ENCODE results near the gene ATAD3C.

DNA sequence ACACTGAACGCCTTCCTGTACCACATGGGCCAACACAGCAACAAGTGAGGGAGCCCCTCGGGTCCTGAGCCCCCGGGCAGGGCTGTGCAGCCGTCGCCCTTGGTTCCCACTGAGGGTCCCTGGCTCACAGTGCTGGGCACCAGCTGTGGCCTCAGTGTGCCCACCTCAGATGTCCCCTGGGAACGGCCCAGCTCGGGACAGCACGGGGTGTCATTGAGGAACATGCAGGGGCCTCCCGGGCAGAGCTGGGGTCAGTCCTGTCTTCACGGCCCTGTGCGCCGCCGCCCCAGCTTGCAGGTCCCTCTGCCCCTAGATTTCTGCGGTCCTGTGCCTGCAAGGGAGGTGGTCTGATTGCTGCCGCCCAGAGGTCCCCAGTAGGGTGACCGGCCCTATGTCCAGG, 39.7 kb downstream of the ATAD3C start:
- no peak for TF ChIP-seq POLR2AphosphoS5 (IDR thresholded peaks at IDR 0.05; ENCODE audit: low read depth, low read length)
- TF ChIP-seq JUN (IDR thresholded peaks at IDR 0.05; ENCODE audit: low read depth, low read length) = no peak
- TF ChIP-seq, protein P1, sequence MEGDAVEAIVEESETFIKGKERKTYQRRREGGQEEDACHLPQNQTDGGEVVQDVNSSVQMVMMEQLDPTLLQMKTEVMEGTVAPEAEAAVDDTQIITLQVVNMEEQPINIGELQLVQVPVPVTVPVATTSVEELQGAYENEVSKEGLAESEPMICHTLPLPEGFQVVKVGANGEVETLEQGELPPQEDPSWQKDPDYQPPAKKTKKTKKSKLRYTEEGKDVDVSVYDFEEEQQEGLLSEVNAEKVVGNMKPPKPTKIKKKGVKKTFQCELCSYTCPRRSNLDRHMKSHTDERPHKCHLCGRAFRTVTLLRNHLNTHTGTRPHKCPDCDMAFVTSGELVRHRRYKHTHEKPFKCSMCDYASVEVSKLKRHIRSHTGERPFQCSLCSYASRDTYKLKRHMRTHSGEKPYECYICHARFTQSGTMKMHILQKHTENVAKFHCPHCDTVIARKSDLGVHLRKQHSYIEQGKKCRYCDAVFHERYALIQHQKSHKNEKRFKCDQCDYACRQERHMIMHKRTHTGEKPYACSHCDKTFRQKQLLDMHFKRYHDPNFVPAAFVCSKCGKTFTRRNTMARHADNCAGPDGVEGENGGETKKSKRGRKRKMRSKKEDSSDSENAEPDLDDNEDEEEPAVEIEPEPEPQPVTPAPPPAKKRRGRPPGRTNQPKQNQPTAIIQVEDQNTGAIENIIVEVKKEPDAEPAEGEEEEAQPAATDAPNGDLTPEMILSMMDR (IDR thresholded peaks at IDR 0.05; ENCODE audit: control extremely low read depth in 1 of 3, insufficient read depth in 1 of 3, low read depth in 1 of 3, low read length in 3 of 3) = no peak
- TF ChIP-seq SP1 (IDR thresholded peaks at IDR 0.05; ENCODE audit: low read depth, low read length) = no peak
- TF ChIP-seq, protein P2, sequence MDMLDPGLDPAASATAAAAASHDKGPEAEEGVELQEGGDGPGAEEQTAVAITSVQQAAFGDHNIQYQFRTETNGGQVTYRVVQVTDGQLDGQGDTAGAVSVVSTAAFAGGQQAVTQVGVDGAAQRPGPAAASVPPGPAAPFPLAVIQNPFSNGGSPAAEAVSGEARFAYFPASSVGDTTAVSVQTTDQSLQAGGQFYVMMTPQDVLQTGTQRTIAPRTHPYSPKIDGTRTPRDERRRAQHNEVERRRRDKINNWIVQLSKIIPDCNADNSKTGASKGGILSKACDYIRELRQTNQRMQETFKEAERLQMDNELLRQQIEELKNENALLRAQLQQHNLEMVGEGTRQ (IDR thresholded peaks at IDR 0.05; ENCODE audit: low read length) = no peak
- TF ChIP-seq EZH2 (IDR thresholded peaks at IDR 0.05; ENCODE audit: low read depth, low read length, severe bottlenecking) = no peak
- TF ChIP-seq TCF12 (IDR thresholded peaks at IDR 0.05; ENCODE audit: low read depth, low read length) = no peak
- TF ChIP-seq SIRT6 (IDR thresholded peaks at IDR 0.05; ENCODE audit: low read length) = no peak
- no peak for TF ChIP-seq SUZ12 (IDR thresholded peaks at IDR 0.05; ENCODE audit: low read length)

Data from H1 (cell line).